H7 (cell line): ENCODE data around the gene COL2A1. TPM values are rescaled to one million over a fixed set of nuclear protein-coding genes. Genes with fewer than 3 reads are reported as not detected.
A peak's percentile ranks its signal among the peaks of the same experiment; 100 is the strongest.

Experiments
- DNase-seq: peaks from one replicate; pipeline ENCODE4 v3.0.0; 2012
- H3K27me3 ChIP-seq: 2 replicates; pipeline ENCODE4 v1.6.0; 2011; ENCODE audit warnings: mild to moderate bottlenecking, low read length; ENCODE audit not compliant: control insufficient read depth, insufficient read depth
- H3K36me3 ChIP-seq: replicated peaks from 2 replicates; pipeline ENCODE4 v1.5.1; 2011; ENCODE audit warnings: low read length; ENCODE audit not compliant: control insufficient read depth, insufficient read depth
- H3K4me3 ChIP-seq: 2 replicates; pipeline ENCODE4 v1.5.1; 2011; ENCODE audit warnings: low read depth, mild to moderate bottlenecking, control low read depth, low read length, moderate library complexity; ENCODE audit not compliant: insufficient read depth
- total RNA-seq: library from RNA; depleted of rRNA; stranded (reverse); fragments of >200 nt; shearing (Covaris generic); gene quantifications from 2 replicates; pipeline ENCODE4 v1.2.3, GENCODE V29; 2014

The COL2A1 gene
- total RNA-seq, 1 experiment from 2014 or later = 2.0 TPM

DNA sequence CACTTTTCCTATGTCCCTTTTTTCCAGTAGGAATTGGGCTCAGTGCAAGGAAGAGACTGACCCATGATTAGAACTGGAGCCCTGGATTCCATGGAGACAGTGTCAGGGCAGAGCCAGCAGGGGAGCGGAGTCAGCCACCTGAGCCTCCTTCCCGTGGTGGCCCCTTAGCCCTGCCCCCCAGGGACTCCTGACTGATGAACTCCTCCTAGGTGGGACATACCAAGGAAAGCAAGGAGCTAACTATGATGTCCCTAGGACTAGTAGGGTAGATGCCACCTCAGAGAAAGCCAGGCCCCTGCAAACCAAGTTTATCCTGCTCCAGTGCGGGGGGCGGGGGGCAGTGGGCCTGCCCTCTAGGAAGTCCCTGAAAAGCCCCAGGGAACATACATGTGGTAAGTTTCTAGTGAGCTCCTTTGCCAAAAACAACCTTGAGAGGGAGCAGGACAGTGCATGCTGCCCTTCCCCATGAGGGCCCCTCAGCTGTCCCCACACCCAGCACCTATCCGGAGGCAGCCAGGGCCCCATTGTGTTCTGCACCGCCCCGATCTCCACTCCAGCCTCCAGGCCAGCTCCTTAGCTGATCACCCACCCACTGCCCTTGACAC is 6.2 kb upstream of the COL2A1 start:
- H3K4me3 ChIP-seq = no peak overlapping the region
- H3K36me3 ChIP-seq = no peaks in the 10 kb centered on the region
- H3K27me3 ChIP-seq = peaks cover 98% of the 10 kb centered on the region
- no peak for DNase-seq

DNA sequence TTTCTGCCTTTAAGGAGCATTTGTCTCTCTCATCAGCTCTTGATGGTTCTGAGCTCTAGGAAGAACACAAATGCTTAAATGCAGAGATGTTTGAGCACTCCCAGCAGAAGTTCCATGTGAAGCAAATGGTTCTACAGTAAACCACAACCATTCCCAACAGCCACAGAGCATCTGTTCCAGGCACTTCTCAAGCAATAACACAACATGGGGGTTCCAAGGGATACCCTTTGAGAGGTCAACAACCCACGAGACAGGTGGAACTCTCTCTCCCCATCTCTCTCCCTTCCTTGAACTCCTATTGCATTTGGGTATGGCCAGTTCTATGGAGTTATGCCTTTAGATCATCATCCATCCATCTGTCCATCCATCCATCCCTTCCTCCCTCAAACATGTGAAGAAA is 5.2 kb upstream of the COL2A1 start:
- no peak overlapping the region for H3K4me3 ChIP-seq
- no peak for DNase-seq
- H3K27me3 ChIP-seq = peaks cover 98% of the 10 kb centered on the region
- no peaks in the 10 kb centered on the region for H3K36me3 ChIP-seq

DNA sequence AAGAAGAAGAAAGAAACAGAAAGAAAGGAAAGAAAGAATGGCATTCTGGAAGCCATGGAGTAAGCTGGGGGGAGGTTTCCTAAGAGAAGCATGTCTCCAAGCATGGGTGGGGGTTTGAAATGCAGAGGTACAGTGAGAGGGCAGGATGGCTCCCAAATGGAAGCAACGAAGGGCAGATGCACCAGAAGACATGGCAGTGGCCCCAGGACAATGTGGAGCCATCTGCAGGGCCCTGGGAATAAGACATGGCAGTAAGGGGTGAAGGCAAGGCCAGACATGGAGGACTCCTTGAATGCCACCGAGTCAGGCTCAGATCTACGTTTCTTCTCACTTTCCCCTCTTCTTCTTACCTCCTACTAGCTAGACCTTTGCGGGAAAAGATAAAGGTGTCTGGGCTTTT is 4.7 kb upstream of the COL2A1 start:
- H3K36me3 ChIP-seq = no peaks in the 10 kb centered on the region
- no peak for DNase-seq
- H3K27me3 ChIP-seq = peaks cover 98% of the 10 kb centered on the region
- no peak overlapping the region for H3K4me3 ChIP-seq

DNA sequence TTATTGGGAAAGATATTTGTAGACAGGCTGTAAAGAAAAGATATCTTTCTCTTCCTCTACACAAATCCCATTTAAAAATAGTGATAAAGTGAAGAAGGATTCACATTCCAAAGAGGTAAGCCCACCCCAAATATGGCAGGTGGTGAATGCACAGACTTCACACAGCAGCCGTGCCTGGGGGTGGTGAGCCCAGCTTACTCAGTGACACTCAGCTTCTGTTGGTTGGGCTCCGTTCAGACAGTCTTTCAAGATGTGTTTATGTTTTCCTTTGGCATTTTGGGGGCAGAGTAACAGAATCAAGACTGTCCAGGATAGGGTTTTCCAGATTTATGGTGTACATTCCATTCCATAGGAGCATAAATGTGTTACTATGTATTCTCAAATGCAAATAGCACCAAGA is 4.1 kb upstream of the COL2A1 start:
- Histone ChIP-seq H3K36me3 (no peaks in the 10 kb centered on the region), H3K4me3 (no peak overlapping the region), H3K27me3 (peaks cover 98% of the 10 kb centered on the region)
- no peak for DNase-seq

DNA sequence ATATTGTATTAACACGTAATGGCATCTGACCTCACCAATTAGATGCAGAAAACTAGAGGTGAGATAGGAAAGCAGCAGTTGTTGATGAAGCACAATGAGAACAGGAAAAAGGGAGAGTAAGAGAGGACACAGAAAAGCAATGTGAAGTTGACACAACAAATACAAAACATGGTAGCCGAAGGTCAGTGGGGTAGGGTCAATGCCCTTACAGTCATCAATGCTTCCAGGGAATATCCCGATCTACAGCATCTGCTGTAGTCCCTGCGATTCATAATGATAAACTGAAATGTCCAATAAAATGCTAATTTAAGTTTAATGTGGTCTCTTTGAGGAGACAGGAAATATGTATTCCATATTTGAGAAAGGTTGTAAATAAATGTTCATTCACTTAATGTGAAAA is 2.9 kb upstream of the COL2A1 start:
- DNase-seq = no peak
- Histone ChIP-seq H3K36me3 (no peaks in the 10 kb centered on the region), H3K27me3 (peaks cover 98% of the 10 kb centered on the region), H3K4me3 (no peak overlapping the region)

DNA sequence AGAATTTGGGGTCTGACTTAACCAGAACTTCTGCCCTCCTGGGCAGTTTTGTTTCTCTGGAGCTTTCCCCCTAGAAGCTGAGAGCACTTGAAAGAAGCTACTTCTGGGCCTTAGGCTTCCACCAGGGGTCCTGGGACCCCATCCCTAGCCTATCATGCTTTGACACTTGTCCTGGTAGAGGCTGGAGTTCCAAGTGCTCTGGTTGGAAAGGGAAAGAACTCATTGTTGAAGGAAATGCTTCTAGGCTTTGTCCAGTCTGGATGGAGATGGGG is 1.4 kb upstream of the COL2A1 start:
- no peaks in the 10 kb centered on the region for H3K36me3 ChIP-seq
- peaks cover 98% of the 10 kb centered on the region for H3K27me3 ChIP-seq
- no peak for DNase-seq
- no peak overlapping the region for H3K4me3 ChIP-seq

DNA sequence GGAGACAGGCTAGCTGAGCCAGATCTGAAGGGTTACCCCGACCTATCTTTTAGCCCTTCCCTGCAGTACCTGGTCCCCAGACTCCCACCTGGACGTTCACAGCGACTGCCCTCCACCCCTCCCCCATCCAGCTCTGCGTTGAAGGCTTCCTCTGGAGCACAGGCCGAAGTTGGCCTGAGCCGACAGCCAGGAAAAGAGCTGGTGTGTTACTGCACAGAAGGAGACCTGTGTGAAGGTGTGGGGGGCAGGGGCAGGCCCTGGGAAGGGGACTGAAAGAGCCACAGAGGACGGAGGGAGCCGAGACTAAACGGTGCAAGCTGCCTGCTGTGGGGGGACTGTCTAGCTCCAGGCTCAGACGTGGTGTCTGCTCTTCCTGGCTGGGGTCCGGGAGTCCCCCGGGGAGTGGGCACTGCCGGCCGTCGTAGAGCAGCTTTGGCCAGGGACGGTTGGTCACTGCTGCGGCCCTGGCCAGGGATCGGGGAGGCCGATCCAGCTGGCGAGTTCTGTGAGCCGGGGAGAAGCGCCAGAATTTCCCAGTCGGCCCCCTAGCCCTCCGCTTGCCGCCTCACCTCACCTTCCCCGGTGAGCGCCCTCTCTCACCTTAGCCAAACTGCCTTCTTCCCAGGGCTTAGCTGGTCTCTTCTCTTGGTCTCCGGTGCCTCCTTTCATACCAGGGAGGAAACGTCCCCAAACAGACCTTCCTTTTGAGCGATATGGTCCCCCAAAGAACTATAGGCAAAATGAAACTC is 899 bp upstream of the COL2A1 start:
- peak; percentile 80 for DNase-seq
- Histone ChIP-seq H3K36me3 (no peaks in the 10 kb centered on the region), H3K4me3 (peak overlapping the region; percentile 40), H3K27me3 (peaks cover 98% of the 10 kb centered on the region)

DNA sequence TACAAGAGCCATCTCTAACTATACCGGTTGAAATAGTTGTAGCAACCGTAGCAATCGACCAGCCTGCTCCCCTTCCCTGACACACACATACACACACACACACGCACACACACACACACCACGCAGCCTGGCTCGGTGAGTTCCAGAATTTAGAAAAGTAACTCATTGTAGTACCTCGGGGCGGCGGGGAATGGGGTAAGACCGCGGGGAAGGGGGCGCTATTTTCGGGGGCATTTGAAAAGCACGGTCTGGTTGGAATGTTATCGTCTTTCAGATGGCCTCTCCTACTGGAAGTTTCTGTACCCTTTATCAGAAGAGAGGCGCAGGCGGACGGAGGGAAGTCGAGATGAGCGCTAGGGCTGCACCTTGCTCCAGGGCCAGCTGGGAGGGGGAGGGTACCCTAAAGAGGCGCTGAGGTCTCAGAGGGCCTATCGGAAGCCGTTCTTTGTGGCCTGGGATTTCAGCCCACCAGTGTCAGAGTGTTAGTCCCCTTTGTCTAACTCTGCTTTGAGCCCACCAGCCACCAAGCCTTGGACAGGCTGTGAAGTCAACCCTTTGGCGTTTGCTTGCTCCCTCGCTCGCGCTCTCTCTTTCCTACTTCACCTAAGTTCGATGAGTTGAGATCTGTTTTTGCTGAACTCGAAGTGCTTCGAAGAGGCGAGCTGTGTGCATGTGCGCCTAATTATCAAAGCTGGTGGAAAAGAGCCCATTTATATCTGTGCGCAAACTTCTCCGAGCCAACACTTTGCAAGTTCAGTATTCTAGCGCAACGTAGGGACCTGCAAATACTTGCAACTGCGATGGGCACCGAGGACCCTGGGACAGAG is 837 bp downstream of the COL2A1 start:
- DNase-seq = peak; percentile 65
- H3K27me3 ChIP-seq = peaks cover 98% of the 10 kb centered on the region

DNA sequence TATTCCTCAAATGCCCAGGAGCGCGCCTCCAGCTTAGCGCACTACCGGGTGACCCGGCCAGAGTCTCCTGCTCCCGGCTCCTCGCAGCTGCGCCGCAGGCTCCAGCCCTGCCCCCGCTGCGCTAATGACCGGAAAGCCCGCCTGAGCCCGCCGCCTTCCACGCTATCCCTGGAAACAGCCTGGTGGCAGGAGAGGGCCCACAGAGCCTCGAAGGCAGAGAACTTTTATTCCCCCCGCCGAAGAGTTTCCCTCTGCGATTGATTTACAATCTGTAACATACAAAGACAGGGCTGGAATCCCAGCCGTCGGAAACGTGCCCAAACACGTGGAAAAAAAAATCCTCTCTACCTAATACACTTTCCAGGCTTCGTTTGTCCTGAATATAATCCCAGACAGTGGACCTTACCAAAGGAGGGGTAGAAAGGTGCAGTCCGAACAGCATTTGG is 1.5 kb downstream of the COL2A1 start:
- Histone ChIP-seq H3K36me3 (no peaks in the 10 kb centered on the region), H3K27me3 (peaks cover 98% of the 10 kb centered on the region), H3K4me3 (no peak overlapping the region)
- DNase-seq = peak; percentile 72

More for the DNA sequence above, 837 bp downstream of the COL2A1 start:
- Histone ChIP-seq H3K4me3 (peak overlapping the region; percentile 40; the same call in 1 of the 2 replicates), H3K36me3 (no peaks in the 10 kb centered on the region)

DNA sequence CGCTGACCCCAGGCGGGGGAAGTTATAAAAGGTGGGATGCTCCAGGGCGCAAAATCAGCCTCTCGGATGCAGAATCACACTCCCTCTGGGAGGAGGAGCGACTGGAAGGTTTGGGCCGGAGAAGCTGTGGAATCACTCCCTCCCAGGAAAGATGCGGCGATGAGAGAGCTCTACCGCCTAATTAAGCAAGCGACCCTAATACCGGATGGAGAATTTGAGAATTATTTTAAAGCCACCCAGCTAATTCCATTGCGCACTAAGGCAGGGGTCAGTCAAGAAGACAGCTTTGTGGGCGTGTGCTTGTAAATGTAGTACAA is 1.9 kb downstream of the COL2A1 start:
- no peaks in the 10 kb centered on the region for H3K36me3 ChIP-seq
- H3K27me3 ChIP-seq = peaks cover 98% of the 10 kb centered on the region
- peak; percentile 67 for DNase-seq
- peak overlapping the region; percentile 42; the same call in 1 of the 2 replicates for H3K4me3 ChIP-seq

DNA sequence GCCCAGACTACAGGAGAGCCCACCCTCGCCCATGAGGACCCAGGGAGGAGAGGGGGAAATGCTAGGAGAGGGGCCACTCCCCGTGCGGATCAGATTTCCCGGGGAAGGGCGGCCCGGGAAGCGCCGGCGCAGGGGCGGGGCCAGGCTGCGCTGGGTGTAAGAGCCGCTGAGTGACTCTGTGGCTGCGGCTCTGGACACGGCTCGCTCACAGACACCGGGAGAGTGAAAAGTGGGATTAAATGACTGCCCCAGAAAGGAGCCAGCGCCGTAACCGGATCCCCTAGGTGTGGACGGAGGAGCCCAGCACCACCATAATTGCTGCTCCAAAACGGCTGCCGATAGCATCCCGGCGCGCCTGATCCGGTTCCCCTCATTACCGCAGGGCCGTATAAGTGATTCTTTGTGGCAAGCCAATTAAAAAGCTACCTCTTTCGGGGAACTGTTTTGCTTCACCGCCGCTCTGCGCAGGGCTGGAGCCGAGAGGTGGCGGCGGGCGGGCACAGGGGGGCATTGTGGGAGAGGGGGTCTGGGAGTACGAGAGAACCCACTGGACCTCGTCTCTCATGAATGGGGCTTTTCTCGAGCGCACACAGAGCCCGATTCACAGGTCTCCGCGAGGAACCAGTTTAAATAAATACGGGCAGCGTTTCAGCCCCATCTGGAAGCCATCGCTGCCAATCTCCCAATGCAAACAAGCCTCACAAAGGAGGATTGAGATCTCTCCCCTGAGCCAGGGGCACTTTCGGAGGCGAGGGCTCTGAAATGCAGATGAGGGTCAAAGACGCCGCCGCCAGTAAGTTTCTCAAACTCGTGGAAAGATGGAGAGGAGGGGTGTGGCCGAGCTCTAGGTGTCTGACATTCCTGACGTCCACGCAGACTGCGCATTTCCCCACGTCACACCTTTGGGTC is 2.5 kb downstream of the COL2A1 start:
- peaks cover 98% of the 10 kb centered on the region for H3K27me3 ChIP-seq
- H3K4me3 ChIP-seq = peak overlapping the region; percentile 42
- no peaks in the 10 kb centered on the region for H3K36me3 ChIP-seq
- DNase-seq = peak; percentile 92

DNA sequence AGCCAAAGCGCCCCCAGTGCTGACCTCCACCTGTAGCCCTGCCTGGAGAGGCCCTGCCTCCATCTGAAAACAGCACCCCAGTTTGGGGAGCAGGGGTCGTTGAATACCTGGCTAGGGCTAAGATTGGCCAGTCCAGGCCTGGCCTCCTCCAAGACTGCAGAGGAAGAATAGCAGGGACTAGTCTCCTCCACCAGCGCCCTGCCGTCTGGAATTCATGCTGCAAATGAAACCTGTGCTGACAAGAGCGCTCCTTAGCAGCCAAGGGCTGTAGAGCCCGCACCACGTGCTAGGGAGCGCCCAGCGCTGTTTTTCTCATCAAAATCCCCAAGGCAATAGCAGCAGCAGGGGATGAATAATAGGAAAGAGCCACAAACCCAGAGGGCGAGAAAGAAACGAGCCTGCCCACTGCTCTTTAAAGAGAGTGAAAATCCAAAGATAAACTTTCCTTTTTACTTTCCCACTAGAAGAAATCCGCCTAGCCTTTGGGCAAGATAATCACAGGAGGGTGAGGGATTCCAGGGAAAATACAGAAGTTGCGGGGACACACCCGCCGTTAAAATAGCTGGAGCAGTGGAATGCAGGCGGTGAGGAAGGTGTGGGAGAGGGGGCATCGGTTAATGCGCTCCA is 3.3 kb downstream of the COL2A1 start:
- Histone ChIP-seq H3K4me3 (peak overlapping the region; percentile 42), H3K27me3 (peaks cover 97% of the 10 kb centered on the region), H3K36me3 (no peaks in the 10 kb centered on the region)
- DNase-seq = peak; percentile 82

DNA sequence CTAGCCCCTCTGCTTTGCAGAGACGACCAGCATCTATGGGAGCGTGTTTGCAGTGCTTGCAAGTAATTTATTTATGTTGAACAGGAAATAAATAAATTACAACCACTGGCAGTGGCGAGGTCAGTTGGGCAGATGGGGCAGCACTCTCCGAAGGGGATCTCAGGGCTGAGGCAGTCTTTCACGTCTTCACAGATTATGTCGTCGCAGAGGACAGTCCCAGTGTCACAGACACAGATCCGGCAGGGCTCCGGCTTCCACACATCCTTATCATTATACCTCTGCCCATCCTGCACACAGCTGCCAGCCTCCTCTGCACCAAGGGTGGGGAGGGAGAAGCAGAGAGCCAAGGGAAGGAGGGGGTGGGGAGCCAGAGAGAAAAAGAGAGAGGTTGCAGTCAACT is 4.5 kb downstream of the COL2A1 start:
- H3K36me3 ChIP-seq = no peaks in the 10 kb centered on the region
- H3K27me3 ChIP-seq = peaks cover 94% of the 10 kb centered on the region
- DNase-seq = no peak
- no peak overlapping the region for H3K4me3 ChIP-seq

DNA sequence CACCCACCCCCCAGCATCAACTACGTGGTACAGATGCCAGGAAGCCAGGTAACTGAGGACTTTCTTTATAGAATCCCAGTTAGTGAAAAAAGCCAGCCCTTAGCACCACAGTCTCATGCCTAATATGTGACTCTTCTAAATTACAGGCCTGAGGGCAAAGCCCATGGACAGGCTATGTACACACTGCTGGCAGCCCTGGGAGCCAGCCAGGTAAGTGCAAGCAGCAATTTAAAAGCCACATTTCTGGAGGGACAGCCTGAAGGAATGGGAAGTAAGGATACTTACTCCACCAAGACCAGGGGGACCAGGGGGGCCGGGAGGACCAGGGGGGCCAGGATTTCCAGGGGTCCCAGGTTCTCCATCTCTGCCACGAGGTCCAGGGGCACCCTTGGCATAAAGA is 7.0 kb downstream of the COL2A1 start:
- Histone ChIP-seq H3K4me3 (no peak overlapping the region), H3K27me3 (peaks cover 85% of the 10 kb centered on the region), H3K36me3 (no peaks in the 10 kb centered on the region)
- no peak for DNase-seq
